H1 (cell line): Measurements from ENCODE around the gene TRDMT1. TPM values are rescaled to one million over a fixed set of nuclear protein-coding genes. Genes with fewer than 3 reads are reported as not detected.
A peak's percentile ranks its signal among the peaks of the same experiment; 100 is the strongest.

Experiments
- CTCF ChIA-PET: fragments of 300-600 bp; sonication (Branson Sonifier 250); formaldehyde crosslinking; loops from one replicate; lab custom pipeline; 2021; ENCODE audit not compliant: partially characterized antibody; lab: Charles Lee
- POLR2A ChIA-PET: fragments of 300-600 bp; sonication (Branson Sonifier 250); formaldehyde crosslinking; loops from one replicate; lab custom pipeline; 2021; ENCODE audit warnings: inconsistent platforms; ENCODE audit not compliant: partially characterized antibody; lab: Charles Lee
- DNase-seq, 2 experiments: peaks; one replicate each; pipeline versions ENCODE4 v3.0.0 to v3.0.0-alpha.2; 2010 to 2022; ENCODE audit warnings: low spot score in 2 of 2, low read depth in 1 of 2, mixed read lengths in 1 of 2
- FAIRE-seq: peaks from 2 replicates; lab custom pipeline; 2011; peaks lifted over from hg19 to GRCh38; lab: Jason Lieb, UNC
- H2AFZ ChIP-seq: 2 replicates; pipeline ENCODE4 v1.8.1; 2012; ENCODE audit warnings: low read length, inconsistent platforms
- H2AK5ac ChIP-seq: 2 replicates; pipeline ENCODE4 v1.6.1; 2013; ENCODE audit warnings: low read depth, low read length
- H2BK120ac ChIP-seq: replicated peaks from 2 replicates; pipeline ENCODE3; 2013; ENCODE audit warnings: low read depth, low read length, inconsistent platforms
- H2BK12ac ChIP-seq: 2 replicates; pipeline ENCODE4 v1.6.1; 2013; ENCODE audit warnings: low read depth, low read length
- H2BK15ac ChIP-seq: 2 replicates; pipeline ENCODE4 v1.6.1; 2013; ENCODE audit warnings: low read length
- H2BK20ac ChIP-seq: 2 replicates; pipeline ENCODE4 v1.6.1; 2013; ENCODE audit warnings: low read length
- H2BK5ac ChIP-seq: 2 replicates; pipeline ENCODE4 v1.6.1; 2013; ENCODE audit warnings: low read depth, low read length
- H3K14ac ChIP-seq: 2 replicates; pipeline ENCODE4 v1.6.1; 2013; ENCODE audit warnings: inconsistent platforms; ENCODE audit not compliant: insufficient read length
- H3K18ac ChIP-seq: 2 replicates; pipeline ENCODE4 v1.6.1; 2013; ENCODE audit warnings: low read length; ENCODE audit errors: extremely low read depth
- H3K23ac ChIP-seq: 2 replicates; pipeline ENCODE4 v1.6.1; 2013; ENCODE audit warnings: inconsistent platforms; ENCODE audit not compliant: insufficient read length
- H3K23me2 ChIP-seq: 2 replicates; pipeline ENCODE4 v1.6.1; 2013; ENCODE audit warnings: low read depth, low read length
- H3K27ac ChIP-seq: 2 replicates; pipeline ENCODE4 v1.6.1; 2011; ENCODE audit warnings: low read depth, low read length, inconsistent platforms
- H3K27me3 ChIP-seq, 4 experiments: replicated peaks in 1 of 4; 1 replicate in 1 of 4; 2 replicates in 3 of 4; pipeline versions ENCODE4 v1.6.1 to v1.8.1; 2011 to 2013; ENCODE audit warnings: low read length in 3 of 4, mild to moderate bottlenecking in 3 of 4, inconsistent platforms in 2 of 4, mixed read lengths in 2 of 4, moderate library complexity in 1 of 4; ENCODE audit not compliant: control insufficient read depth in 3 of 4, insufficient read depth in 3 of 4; ENCODE audit errors: extremely low read depth in 1 of 4
- H3K36me3 ChIP-seq, 4 experiments: 2 replicates each; pipeline versions ENCODE4 v1.6.1 to v1.8.1; 2011 to 2013; ENCODE audit warnings: mild to moderate bottlenecking in 4 of 4, low read length in 3 of 4, moderate library complexity in 2 of 4, control low read depth in 1 of 4, inconsistent platforms in 1 of 4; ENCODE audit not compliant: insufficient read depth in 4 of 4, control insufficient read depth in 2 of 4
- H3K4ac ChIP-seq: replicated peaks from 2 replicates; pipeline ENCODE3; 2013; ENCODE audit warnings: low read length, low read depth, mixed read lengths, inconsistent platforms; ENCODE audit not compliant: insufficient read length
- H3K4me1 ChIP-seq, 4 experiments: replicated peaks in 1 of 4; 1 replicate in 1 of 4; 2 replicates in 3 of 4; pipeline versions ENCODE4 v1.6.1 to v1.8.1; 2011 to 2013; ENCODE audit warnings: low read length in 3 of 4, inconsistent platforms in 2 of 4, mixed read lengths in 1 of 4; ENCODE audit not compliant: insufficient read depth in 4 of 4, control insufficient read depth in 3 of 4
- H3K4me2 ChIP-seq, 2 experiments: 2 replicates each; pipeline versions ENCODE4 v1.6.1 to v1.8.1; 2011 to 2013; ENCODE audit warnings: low read depth in 2 of 2, low read length in 2 of 2, control low read depth in 1 of 2, inconsistent platforms in 1 of 2, mild to moderate bottlenecking in 1 of 2; ENCODE audit not compliant: insufficient read depth in 1 of 2
- H3K4me3 ChIP-seq, 4 experiments: fragments of 200-600, 300-600 bp in 1 of 4; sonication (generic), shearing (Covaris generic), sonication (Bioruptor Twin) in 1 of 4; 2 replicates each; pipeline versions ENCODE4 v1.5.1 to v1.8.1; 2011 to 2016; ENCODE audit warnings: low read length in 4 of 4, low read depth in 3 of 4, control low read depth in 2 of 4, inconsistent platforms in 2 of 4, mild to moderate bottlenecking in 2 of 4, mixed read lengths in 1 of 4, moderate library complexity in 1 of 4; ENCODE audit not compliant: insufficient read depth in 2 of 4; ENCODE audit errors: extremely low read depth in 1 of 4
- H3K56ac ChIP-seq: replicated peaks from 2 replicates; pipeline ENCODE3; 2013; ENCODE audit warnings: low read depth, mild to moderate bottlenecking, mixed read lengths, low read length, inconsistent platforms; ENCODE audit not compliant: insufficient read length
- H3K79me1 ChIP-seq: 2 replicates; pipeline ENCODE4 v1.6.1; 2013; ENCODE audit warnings: low read depth, low read length, control low read depth
- H3K79me2 ChIP-seq, 2 experiments: 2 replicates each; pipeline versions ENCODE4 v1.6.1 to v1.8.1; 2012 to 2013; ENCODE audit warnings: low read length in 2 of 2, mild to moderate bottlenecking in 2 of 2, inconsistent platforms in 1 of 2; ENCODE audit not compliant: insufficient read depth in 2 of 2, control insufficient read depth in 1 of 2
- H3K9ac ChIP-seq, 4 experiments: replicated peaks in 1 of 4; 1 replicate in 1 of 4; 2 replicates in 3 of 4; pipeline versions ENCODE4 v1.6.1 to v1.8.1; 2011 to 2013; ENCODE audit warnings: low read depth in 3 of 4, low read length in 3 of 4, control low read depth in 2 of 4, mild to moderate bottlenecking in 2 of 4, moderate library complexity in 2 of 4, inconsistent platforms in 1 of 4; ENCODE audit errors: extremely low read depth in 1 of 4
- H3K9me3 ChIP-seq, 2 experiments: 2 replicates each; pipeline versions ENCODE4 v1.6.1 to v1.8.1; 2012 to 2013; ENCODE audit warnings: mild to moderate bottlenecking in 2 of 2, moderate library complexity in 2 of 2, control low read depth in 1 of 2, inconsistent platforms in 1 of 2, low read depth in 1 of 2, low read length in 1 of 2, mixed read lengths in 1 of 2; ENCODE audit not compliant: insufficient read depth in 2 of 2
- H4K20me1 ChIP-seq, 2 experiments: replicated peaks in 1 of 2; 2 replicates each; pipeline versions ENCODE3 to v1.8.1; 2011 to 2013; ENCODE audit warnings: inconsistent platforms in 2 of 2, low read length in 2 of 2, mild to moderate bottlenecking in 1 of 2; ENCODE audit not compliant: insufficient read depth in 2 of 2, control insufficient read depth in 1 of 2
- H4K5ac ChIP-seq: 2 replicates; pipeline ENCODE4 v1.6.1; 2013; ENCODE audit warnings: low read length, low read depth, mixed read lengths, inconsistent platforms; ENCODE audit not compliant: insufficient read length
- H4K8ac ChIP-seq: 2 replicates; pipeline ENCODE4 v1.8.0; 2013; ENCODE audit warnings: mild to moderate bottlenecking, moderate library complexity, low read length, inconsistent platforms; ENCODE audit not compliant: insufficient read depth; ENCODE audit errors: extremely low read depth
- H4K91ac ChIP-seq: replicated peaks from 2 replicates; pipeline ENCODE3; 2013; ENCODE audit warnings: low read length, mixed read lengths, inconsistent platforms; ENCODE audit not compliant: insufficient read length
- MAFK ChIP-seq: IDR thresholded peaks from 2 replicates; pipeline ENCODE4 v1.6.1; 2012; ENCODE audit warnings: low read depth, mild to moderate bottlenecking, improper control_type of control experiment, low read length
- WGBS, 2 experiments: shearing (Covaris generic) in 1 of 2; methylation state at CpG; one replicate each; pipeline versions ENCODE4 v1.1.6 to v1.1.7; 2013 to 2015; ENCODE audit warnings: low lambda C conversion rate in 2 of 2, mixed read lengths in 2 of 2, inconsistent platforms in 1 of 2, low coverage in 1 of 2, missing lambda C conversion rate in 1 of 2; ENCODE audit not compliant: insufficient replicate concordance in 2 of 2, insufficient coverage in 1 of 2, insufficient read length in 1 of 2; ENCODE audit errors: extremely low coverage in 1 of 2, missing lambda C conversion rate in 1 of 2; 5-methylcytosine and 5-hydroxymethylcytosine counted together
- polyA plus RNA-seq, 7 experiments: library from polyadenylated mRNA; depleted of rRNA in 3 of 7; stranded (reverse) in 5 of 7; unstranded in 2 of 7; fragments of >200 nt in 5 of 7; fragments of 200-250 nt in 2 of 7; gene quantifications; 1 replicate in 5 of 7; 2 replicates in 1 of 7; 4 replicates in 1 of 7; pipeline versions ENCODE4 v1.2.1 to v1.2.3, GENCODE V29; 2011 to 2013; ENCODE audit warnings: missing spikeins in 2 of 7, mixed read lengths in 2 of 7
- total RNA-seq: library from RNA; stranded (reverse); fragmentation: NEBNext Ultra II Directional; extraction: Animal tissue kit (Norgen Biotek cat#: 25700); gene quantifications from 2 replicates; pipeline ENCODE4 v1.2.1, GENCODE V29; 2021

Gene TRDMT1
- total and polyA plus RNA-seq, 2 of the 8 experiments (the other 6 are each of a cell fraction or from before 2014, with no cell fraction given), result 7.4 to 21.4 TPM

DNA sequence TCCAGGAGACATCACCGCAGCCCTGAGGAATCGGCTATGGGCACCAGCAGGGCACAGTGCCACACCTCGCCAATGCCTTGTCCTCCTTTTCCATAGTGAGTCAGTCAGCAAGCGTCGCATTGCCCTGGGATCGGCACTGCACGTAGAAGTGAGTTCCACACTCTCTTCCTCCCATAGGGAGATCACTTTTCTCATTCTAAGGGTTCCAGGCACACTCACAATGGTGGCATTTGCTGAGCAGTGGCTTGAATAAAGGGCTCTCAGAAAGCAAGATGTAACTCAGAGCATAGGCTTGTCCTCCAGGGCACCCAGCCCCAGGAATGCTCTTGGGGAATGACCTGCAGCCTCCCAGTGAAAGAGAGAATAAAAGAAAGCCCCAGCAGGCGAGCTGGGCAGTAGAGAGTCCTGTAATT lies 25.4 kb upstream of the TRDMT1 start:
- no peak for DNase-seq
- POLR2A ChIA-PET, result interaction anchor here (1.0 to 4.6 kb wide), 3 partner anchors 13 to 26 kb away, joined by 3 to 46 read pairs (median 7); partner anchors contain the start of gene TRDMT1

More for the DNA sequence above, 25.4 kb upstream of the TRDMT1 start:
- Histone ChIP-seq H2AFZ (no peak overlapping the region), H3K23me2 (peaks cover 20% of the 10 kb centered on the region; the same call in 1 of the 2 replicates), H3K27me3 (peaks cover 0 to 15% (median 13%) of the 10 kb centered on the region in 4 experiments; a peak in 5 of 7 replicates), H3K14ac (no peak overlapping the region), H2BK20ac (no peak overlapping the region; the same call in 1 of the 2 replicates), H4K8ac (no peak overlapping the region), H3K18ac (no peak overlapping the region), H2BK120ac (no peak overlapping the region), H3K4me1 (peaks cover 10 to 19% (median 12%) of the 10 kb centered on the region in 4 experiments; a peak in 6 of 7 replicates), H3K79me1 (no peaks in the 10 kb centered on the region), H4K91ac (no peak overlapping the region), H2BK12ac (no peak overlapping the region; the same call in 1 of the 2 replicates), H4K20me1 (peaks cover 0 to 4% of the 10 kb centered on the region in 2 experiments), H2AK5ac (no peak overlapping the region), H4K5ac (peak overlapping the region; percentile 64), H3K9ac (no peak overlapping the region), H3K4me3 (peak overlapping the region in 1 of 4 experiments; percentile 81; a peak in 1 of 8 replicates), H3K23ac (no peak overlapping the region), H3K36me3 (peaks cover 0 to 9% (median 0%) of the 10 kb centered on the region in 4 experiments; a peak in 1 of 8 replicates), H3K27ac (no peak overlapping the region), H3K4me2 (peak overlapping the region; percentile 83 to 86), H3K56ac (no peak overlapping the region), H3K79me2 (peaks cover 0 to 6% of the 10 kb centered on the region in 2 experiments; a peak in 1 of 4 replicates), H2BK15ac (peak overlapping the region; percentile 5; the same call in 1 of the 2 replicates), H3K9me3 (no peaks in the 10 kb centered on the region), H3K4ac (peak overlapping the region; percentile 57), H2BK5ac (no peak overlapping the region)
- WGBS, 2 experiments, result 69% methylated on average over 8 of the region's 8 CpGs; no CpG with 5 or more reads in 1 of the 2 experiments
- no peak for TF ChIP-seq MAFK
- FAIRE-seq, result no peak
- CTCF ChIA-PET, result interaction anchor here (0.6 to 1.9 kb wide), 7 partner anchors 8 to 336 kb away, joined by 3 to 8 read pairs (median 3); no protein-coding TSS in a partner anchor
